Myometrial cell (primary cell): ENCODE data around the gene BLID. TPM values are rescaled to one million over a fixed set of nuclear protein-coding genes. Genes with fewer than 3 reads are reported as not detected.

Experiments
- total RNA-seq: library from RNA; depleted of rRNA; stranded (reverse); fragments of >200 nt; gene quantifications from 2 replicates; pipeline ENCODE4 v1.2.3, GENCODE V29; 2015

The BLID gene
- total RNA-seq = not detected in 2 replicates

DNA sequence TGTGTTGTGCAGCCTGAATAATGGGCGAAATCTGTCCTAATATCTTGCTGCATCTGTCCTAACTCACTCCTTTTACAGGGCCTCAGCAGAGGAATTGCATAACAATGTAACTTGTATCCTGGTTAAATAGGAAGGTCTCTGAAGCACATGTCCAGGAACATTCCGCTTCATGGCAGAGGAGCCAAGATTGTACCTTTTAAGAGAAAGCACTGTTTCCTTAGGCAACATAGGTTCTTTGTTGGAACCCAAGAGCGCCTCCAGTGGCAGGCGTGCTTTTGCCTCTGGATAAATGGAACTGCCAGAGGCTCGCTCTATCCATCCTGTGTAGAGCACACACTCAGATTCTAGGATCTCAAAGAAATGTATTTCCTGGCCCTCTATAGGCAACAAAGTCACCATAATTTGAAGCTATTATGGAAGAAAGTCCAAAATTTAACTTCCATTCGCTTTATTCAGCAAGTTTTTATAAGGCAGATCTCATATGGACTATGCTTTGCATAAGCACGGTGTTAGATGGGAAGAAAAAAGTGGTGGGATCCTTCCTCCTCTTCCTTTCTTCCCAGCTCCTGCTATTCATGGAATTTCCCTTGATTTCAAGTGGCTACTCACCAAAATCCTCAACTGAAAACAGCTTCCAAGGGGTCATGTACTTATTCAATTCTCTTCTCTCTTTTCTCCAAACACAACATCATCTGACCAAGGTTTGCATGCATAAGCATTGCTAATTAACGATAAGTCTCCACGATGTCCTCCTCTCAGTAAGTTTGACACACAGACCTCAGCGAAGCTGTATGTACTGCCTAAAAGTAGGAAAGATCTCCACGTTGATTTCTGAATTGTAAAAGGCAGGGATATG lies at the start of gene BLID:
TSS of gene BLID (minus strand) at position 692 of the 856 bp plus-strand sequence. CDS start at position 399, 293 bp downstream.

